Measurements from ENCODE around the gene STX3. TPM values are rescaled to one million over a fixed set of nuclear protein-coding genes. Genes with fewer than 3 reads are reported as not detected.

Gene STX3
- total RNA-seq, 2 donors from 2014 or later: 10.3 to 18.1 TPM

- Histone ChIP-seq H3K4me1 (peaks cover 0 to 9% of the 10 kb centered on the region in 2 donors), H3K9me3 (no peaks in the 10 kb centered on the region), H3K36me3 (peaks cover 54% of the 10 kb centered on the region), H3K27me3 (no peaks in the 10 kb centered on the region), H3K4me3 (no peak overlapping the region), H3K27ac (peak overlapping the region in 1 of 2 donors; percentile 56)
- TF ChIP-seq CTCF (IDR thresholded peaks at IDR 0.05): peak; percentile 41 to 72
- no peak for DNase-seq (ENCODE audit: low spot score)
Observed at GRCh38 chr11:59802639-59803176, 47.5 kb downstream of the STX3 start.

GRCh38 chr11:59804061-59804460 is 48.9 kb downstream of the STX3 start:
- peaks cover 0 to 9% of the 10 kb centered on the region in 2 donors for H3K4me1 ChIP-seq
- no peaks in the 10 kb centered on the region for H3K9me3 ChIP-seq
- no peak overlapping the region for H3K4me3 ChIP-seq
- H3K27ac ChIP-seq: no peak overlapping the region
- H3K36me3 ChIP-seq: peaks cover 55% of the 10 kb centered on the region
- DNase-seq (ENCODE audit: low spot score): no peak
- no peaks in the 10 kb centered on the region for H3K27me3 ChIP-seq
- no peak for TF ChIP-seq CTCF (IDR thresholded peaks at IDR 0.05)

GRCh38 chr11:59807047-59807610 is 52.0 kb downstream of the STX3 start:
- Histone ChIP-seq H3K27ac (no peak overlapping the region), H3K36me3 (peaks cover 48% of the 10 kb centered on the region), H3K4me3 (no peak overlapping the region), H3K27me3 (no peaks in the 10 kb centered on the region), H3K9me3 (no peaks in the 10 kb centered on the region), H3K4me1 (peaks cover 0 to 16% of the 10 kb centered on the region in 2 donors)
- no peak for DNase-seq (ENCODE audit: low spot score)
- no peak for TF ChIP-seq CTCF (IDR thresholded peaks at IDR 0.05)

- peak in 1 of 2 donors; percentile 44 for TF ChIP-seq CTCF (IDR thresholded peaks at IDR 0.05)
- H3K4me1 ChIP-seq: peaks cover 0 to 12% of the 10 kb centered on the region in 2 donors
- peak; percentile 87 for DNase-seq (ENCODE audit: low spot score)
- H3K4me3 ChIP-seq: peak within 1 kb of the TSS; percentile 92 to 97
- H3K27ac ChIP-seq: peak within 1 kb of the TSS; percentile 79 to 85
- peaks cover 25% of the 10 kb centered on the region for H3K36me3 ChIP-seq
- no peaks in the 10 kb centered on the region for H3K27me3 ChIP-seq
- H3K9me3 ChIP-seq: no peaks in the 10 kb centered on the region
Observed at GRCh38 chr11:59810189-59810910, 55.2 kb downstream of the STX3 start, which contains the start of gene MRPL16. Gene MRPL16 (minus strand): TSS chr11:59810778. CDS start chr11:59810658, 120 bp downstream.

GRCh38 chr11:59810911-59811259 is 55.7 kb downstream of the STX3 start:
- no peaks in the 10 kb centered on the region for H3K27me3 ChIP-seq
- peaks cover 19% of the 10 kb centered on the region for H3K36me3 ChIP-seq
- no peak for DNase-seq (ENCODE audit: low spot score)
- peaks cover 0 to 12% of the 10 kb centered on the region in 2 donors for H3K4me1 ChIP-seq
- TF ChIP-seq CTCF (IDR thresholded peaks at IDR 0.05): no peak
- H3K27ac ChIP-seq: peak overlapping the region; percentile 79 to 85
- H3K9me3 ChIP-seq: no peaks in the 10 kb centered on the region
- H3K4me3 ChIP-seq: peak overlapping the region; percentile 92 to 97

Data from right atrium auricular region (tissue), 2 donors.